Measurements from ENCODE around the gene NRXN3. TPM values are rescaled to one million over a fixed set of nuclear protein-coding genes. Genes with fewer than 3 reads are reported as not detected.
A peak's percentile ranks its signal among the peaks of the same experiment; 100 is the strongest.
"Not testable (repeated sequence)": the region's sequence is repeated elsewhere in the genome, so short reads cannot be mapped to it uniquely, and the experiment has no call there.

Gene NRXN3
- total and polyA plus RNA-seq, 8 donors = 1.3 to 7.6 (median 1.5) TPM

- TF ChIP-seq CTCF (IDR thresholded peaks at IDR 0.05) = no peak
- no peak overlapping the region for H3K4me3 ChIP-seq
- no peak for DNase-seq
- ATAC-seq = peak; percentile 59
- H3K36me3 ChIP-seq = no peaks in the 10 kb centered on the region
- H3K27me3 ChIP-seq = no peaks in the 10 kb centered on the region
- peaks cover 0 to under 1% of the 10 kb centered on the region in 2 donors for H3K9me3 ChIP-seq
- H3K4me1 ChIP-seq = no peaks in the 10 kb centered on the region
- intact Hi-C loops (cut with DNase I) = no loop called here
- H3K27ac ChIP-seq = no peak overlapping the region
Observed at GRCh38 chr14:79764323-79764722, 1594.2 kb downstream of the NRXN3 start.

GRCh38 chr14:79766511-79766910, 1596.3 kb downstream of the NRXN3 start:
- H3K4me1 ChIP-seq = no peaks in the 10 kb centered on the region
- ATAC-seq = no peak
- DNase-seq = no peak
- no peak overlapping the region for H3K4me3 ChIP-seq
- no peaks in the 10 kb centered on the region for H3K36me3 ChIP-seq
- no peaks in the 10 kb centered on the region for H3K27me3 ChIP-seq
- intact Hi-C loops (cut with DNase I) = no loop called here
- H3K27ac ChIP-seq = no peak overlapping the region
- no peak for TF ChIP-seq CTCF (IDR thresholded peaks at IDR 0.05)
- H3K9me3 ChIP-seq = peaks cover 0 to 1% of the 10 kb centered on the region in 2 donors

GRCh38 chr14:79767251-79767650, 1597.1 kb downstream of the NRXN3 start:
- Histone ChIP-seq H3K27me3 (no peaks in the 10 kb centered on the region), H3K4me3 (no peak overlapping the region), H3K36me3 (no peaks in the 10 kb centered on the region), H3K27ac (no peak overlapping the region), H3K9me3 (peaks cover 0 to 1% of the 10 kb centered on the region in 2 donors), H3K4me1 (no peaks in the 10 kb centered on the region)
- no peak for ATAC-seq
- no peak for TF ChIP-seq CTCF (IDR thresholded peaks at IDR 0.05)
- intact Hi-C loops (cut with DNase I) = no loop called here
- no peak for DNase-seq

- H3K27ac ChIP-seq; ATAC-seq; H3K27me3 ChIP-seq; H3K36me3 ChIP-seq; intact Hi-C loops (cut with DNase I); H3K9me3 ChIP-seq; H3K4me1 ChIP-seq; H3K4me3 ChIP-seq; DNase-seq: not testable (repeated sequence)
Observed at GRCh38 chr14:79767721-79768120, 1597.5 kb downstream of the NRXN3 start.

GRCh38 chr14:79781882-79782281, 1611.7 kb downstream of the NRXN3 start:
- Histone ChIP-seq H3K4me1 (no peaks in the 10 kb centered on the region), H3K27ac (no peak overlapping the region), H3K9me3 (no peaks in the 10 kb centered on the region), H3K4me3 (no peak overlapping the region), H3K27me3 (no peaks in the 10 kb centered on the region), H3K36me3 (no peaks in the 10 kb centered on the region)
- TF ChIP-seq CTCF (IDR thresholded peaks at IDR 0.05) = no peak
- ATAC-seq (peak; percentile 84), DNase-seq (no peak)
- intact Hi-C loops (cut with DNase I) = no loop called here

GRCh38 chr14:79783041-79783440, 1612.9 kb downstream of the NRXN3 start:
- Histone ChIP-seq H3K4me1 (no peaks in the 10 kb centered on the region), H3K9me3 (no peaks in the 10 kb centered on the region), H3K36me3 (no peaks in the 10 kb centered on the region), H3K27ac (no peak overlapping the region), H3K27me3 (no peaks in the 10 kb centered on the region), H3K4me3 (no peak overlapping the region)
- TF ChIP-seq CTCF (IDR thresholded peaks at IDR 0.05) = no peak
- intact Hi-C loops (cut with DNase I) = no loop called here
- DNase-seq (no peak), ATAC-seq (no peak)

All from left lung (tissue), 10 donors.